Right lobe of liver (tissue), 6 donors: Measurements from ENCODE around the gene EGFLAM. TPM values are rescaled to one million over a fixed set of nuclear protein-coding genes. Genes with fewer than 3 reads are reported as not detected.
A peak's percentile ranks its signal among the peaks of the same experiment; 100 is the strongest.

Experiments
- ATAC-seq, 4 donors: fragments of 200-7000 bp; cut with Tn5 transposase; one replicate each; pipeline ENCODE4 v1.9.1; 2020; ENCODE audit warnings: mild to moderate bottlenecking in 4 of 4, moderate library complexity in 4 of 4
- DNase-seq, 3 donors: peaks; one replicate each; pipeline ENCODE4 v3.0.0-alpha.2; 2020
- H3K27ac ChIP-seq, 3 donors: fragments of 200-600 bp; one replicate each; pipeline ENCODE4 v1.8.0; 2022
- H3K27me3 ChIP-seq, 2 donors: fragments of 200-600 bp; one replicate each; pipeline ENCODE4 v1.8.0; 2022
- H3K36me3 ChIP-seq, 4 donors: fragments of 200-600 bp; sonication (generic) in 1 of 4; one replicate each; pipeline versions ENCODE4 v1.5.1 to v1.8.0; 2017 to 2022; ENCODE audit warnings: control low read depth in 1 of 4
- H3K4me1 ChIP-seq, 4 donors: fragments of 200-600 bp; sonication (generic) in 1 of 4; one replicate each; pipeline versions ENCODE4 v1.5.1 to v1.8.0; 2017 to 2022; ENCODE audit warnings: control low read depth in 1 of 4
- H3K4me3 ChIP-seq, 3 donors: fragments of 200-600 bp; one replicate each; pipeline ENCODE4 v1.8.0; 2022
- H3K9me3 ChIP-seq, 4 donors: fragments of 200-600 bp; sonication (generic) in 1 of 4; one replicate each; pipeline versions ENCODE4 v1.5.1 to v1.8.0; 2017 to 2022; ENCODE audit warnings: control low read depth in 1 of 4
- CTCF ChIP-seq, 4 donors: fragments of 200-600 bp in 3 of 4; fragments of 450-650 bp in 1 of 4; IDR thresholded peaks; one replicate each; pipeline versions ENCODE4 v1.5.1 to v1.8.0; 2016 to 2022; ENCODE audit warnings: antibody characterized with exemption in 4 of 4, mild to moderate bottlenecking in 2 of 4
- POLR2A ChIP-seq: fragments of 450-650 bp; IDR thresholded peaks from one replicate; pipeline ENCODE4 v1.6.1; 2017; ENCODE audit warnings: antibody characterized with exemption, mild to moderate bottlenecking
- WGBS: methylation state at CpG from one replicate; pipeline ENCODE4 v1.1.6; 2018; ENCODE audit warnings: low coverage, low lambda C conversion rate; ENCODE audit not compliant: insufficient coverage; ENCODE audit errors: missing lambda C conversion rate; 5-methylcytosine and 5-hydroxymethylcytosine counted together
- intact Hi-C, 2 donors: fragments of 100-400 bp; cut with DNase I; formaldehyde crosslinking; loops; one replicate each; pipeline versions ENCODE4 v1.11.2 to v1.14.1; 2022
- total RNA-seq, 6 experiments: library from RNA; depleted of rRNA in 2 of 6; stranded (reverse); fragments of >200 nt in 2 of 6; fragmentation: NEBNext Ultra II Directional in 3 of 6; extraction: Animal tissue kit (Norgen Biotek cat#: 25700) in 3 of 6; gene quantifications; one replicate each; pipeline versions ENCODE4 v1.1.0 to v1.2.4, GENCODE V29; 2016 to 2023
- donor health status: DM: no; HTN: yes; CAD: no.
- donor health status: DM: no; HTN: no; CAD: no.
- donor health status: DM: no; HTN: no; CAD: no.
- donor health status: DM: no; HTN: yes; CAD: no.
- donor health status: DM: no; HTN: yes; CAD: no.

The EGFLAM gene
- total RNA-seq, 6 experiments from 2014 or later, result 0.50 to 6.2 (median 2.3) TPM

DNA sequence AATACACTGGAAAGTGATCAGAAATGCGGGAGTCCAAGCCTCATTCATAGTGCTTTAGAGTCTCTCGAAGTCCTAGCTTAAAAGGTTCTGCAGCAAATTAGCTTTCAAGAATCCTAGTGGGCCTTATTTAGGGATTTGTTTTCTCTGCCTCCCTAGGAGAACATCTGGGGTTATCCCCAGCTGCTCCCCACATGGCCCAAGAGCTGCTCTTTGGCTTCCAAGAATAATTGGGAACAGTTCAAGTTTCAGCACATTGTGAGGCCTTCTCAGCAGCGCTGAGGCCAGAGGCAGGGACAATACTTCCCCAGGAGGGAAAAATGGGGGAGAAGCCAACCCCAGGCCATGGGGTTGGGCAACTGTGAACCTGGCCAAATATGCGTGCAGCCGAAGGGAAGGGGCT is 189.4 kb downstream of the EGFLAM start:
- Histone ChIP-seq H3K9me3 (no peaks in the 10 kb centered on the region), H3K4me3 (no peak overlapping the region), H3K27ac (no peak overlapping the region), H3K36me3 (no peaks in the 10 kb centered on the region), H3K4me1 (no peaks in the 10 kb centered on the region), H3K27me3 (no peaks in the 10 kb centered on the region)
- TF ChIP-seq POLR2A (no peak), CTCF (IDR thresholded peaks at IDR 0.05) (no peak)
- intact Hi-C loops, result loop anchor here in 1 of 2 donors (10.0 kb wide), 2 partner anchors 217 to 357 kb away; no protein-coding TSS in a partner anchor
- 57% methylated on average over 4 of the region's 5 CpGs for WGBS
- DNase-seq, result no peak
- no peak for ATAC-seq

DNA sequence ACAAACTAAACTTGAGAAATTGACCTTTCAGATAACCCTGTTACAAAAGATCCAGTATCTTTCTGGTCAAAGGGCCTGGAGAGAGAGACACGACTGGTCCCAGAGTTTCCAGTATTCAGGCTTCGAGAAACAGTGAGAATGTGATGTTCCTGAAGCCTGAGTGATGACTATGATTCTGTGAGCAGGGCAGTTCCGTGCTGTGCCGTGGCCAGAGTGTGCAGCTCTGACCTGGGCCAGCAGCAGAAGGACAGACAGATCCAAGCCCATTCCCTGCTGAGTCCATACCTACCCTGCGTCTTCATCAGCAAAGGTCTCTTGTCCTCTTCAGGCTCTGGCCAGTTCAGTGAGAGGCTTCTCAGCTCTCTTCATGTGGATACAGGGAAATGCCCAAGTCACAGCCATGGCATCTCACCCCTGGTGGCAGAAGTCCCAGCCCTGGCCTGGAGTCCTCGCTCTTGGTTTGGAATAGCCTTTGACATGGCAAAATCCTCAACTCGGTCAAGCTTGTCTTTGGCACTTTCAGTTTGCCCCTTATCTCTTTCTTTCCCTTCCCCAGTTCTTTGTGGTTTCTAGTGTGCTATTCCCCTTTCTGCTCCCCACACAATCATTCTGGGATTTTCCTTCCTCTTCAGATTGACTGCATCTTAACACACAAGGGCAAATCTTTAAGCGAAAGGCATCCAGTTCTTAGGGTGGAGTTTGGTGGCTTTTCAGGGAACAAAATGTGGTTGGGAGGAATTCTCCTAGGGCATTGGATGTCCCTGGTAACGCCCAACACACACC is 190.4 kb downstream of the EGFLAM start:
- Histone ChIP-seq H3K27ac (no peak overlapping the region), H3K4me1 (no peaks in the 10 kb centered on the region), H3K4me3 (no peak overlapping the region), H3K9me3 (no peaks in the 10 kb centered on the region), H3K36me3 (no peaks in the 10 kb centered on the region), H3K27me3 (no peaks in the 10 kb centered on the region)
- TF ChIP-seq CTCF (IDR thresholded peaks at IDR 0.05) (no peak), POLR2A (no peak)
- ATAC-seq (peak in 1 of 4 donors; percentile 16), DNase-seq (no peak)
- WGBS, result 66% methylated on average over 5 of the region's 9 CpGs
- intact Hi-C loops, result loop anchor here in 1 of 2 donors (10.0 kb wide), 2 partner anchors 216 to 356 kb away; no protein-coding TSS in a partner anchor

- TF ChIP-seq POLR2A (no peak), CTCF (IDR thresholded peaks at IDR 0.05) (no peak)
- Histone ChIP-seq H3K27ac (no peak overlapping the region), H3K9me3 (no peaks in the 10 kb centered on the region), H3K4me3 (no peak overlapping the region), H3K27me3 (no peaks in the 10 kb centered on the region), H3K4me1 (no peaks in the 10 kb centered on the region), H3K36me3 (no peaks in the 10 kb centered on the region)
- intact Hi-C loops, result no loop called here
- DNase-seq, result no peak
- no peak for ATAC-seq
- 59% methylated on average over 3 of the region's 6 CpGs for WGBS
Measured at GRCh38 chr5:38450627-38451026, 192.3 kb downstream of the EGFLAM start.

DNA sequence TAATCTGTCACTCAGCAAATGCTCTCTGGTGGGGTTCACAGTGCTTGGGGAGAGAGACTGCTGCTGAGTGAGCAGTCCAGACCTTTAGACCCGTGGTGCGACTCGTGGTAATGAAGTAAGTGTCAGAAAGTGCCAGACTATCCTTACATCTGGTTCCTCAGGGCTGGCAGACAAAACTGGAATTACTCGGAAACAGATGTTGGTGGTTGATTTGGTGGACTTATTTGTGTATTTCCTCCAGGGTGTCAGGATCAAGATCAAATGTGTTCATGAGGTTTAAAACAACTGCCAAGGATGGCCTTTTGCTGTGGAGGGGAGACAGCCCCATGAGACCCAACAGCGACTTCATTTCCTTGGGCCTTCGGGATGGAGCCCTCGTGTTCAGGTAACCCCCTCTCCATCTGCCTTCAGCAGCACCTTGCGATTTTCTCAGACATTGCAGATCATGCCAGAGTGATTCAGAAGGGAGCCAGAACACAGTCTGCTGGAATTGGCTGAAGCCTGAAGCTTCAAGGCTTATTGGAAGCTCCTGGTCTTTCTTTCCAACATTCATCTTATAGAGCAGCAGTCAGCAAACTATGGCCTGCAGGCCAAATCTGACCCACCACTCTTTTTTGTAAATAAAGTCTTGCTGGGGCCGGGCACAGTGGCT is 192.8 kb downstream of the EGFLAM start:
- TF ChIP-seq CTCF (IDR thresholded peaks at IDR 0.05) (no peak), POLR2A (no peak)
- Histone ChIP-seq H3K4me3 (no peak overlapping the region), H3K27ac (no peak overlapping the region), H3K27me3 (no peaks in the 10 kb centered on the region), H3K36me3 (no peaks in the 10 kb centered on the region), H3K4me1 (no peaks in the 10 kb centered on the region), H3K9me3 (no peaks in the 10 kb centered on the region)
- intact Hi-C loops, result no loop called here
- DNase-seq, result no peak
- ATAC-seq, result no peak
- 69% methylated on average over 8 of the region's 9 CpGs for WGBS
